ENCODE measurements around the gene LYRM1. TPM values are rescaled to one million over a fixed set of nuclear protein-coding genes. Genes with fewer than 3 reads are reported as not detected.

Gene LYRM1
- total and polyA plus RNA-seq, 4 donors: 27.8 to 50.5 (median 31.1) TPM

- H3K4me3 ChIP-seq: no peak overlapping the region
- peaks cover 5 to 47% (median 17%) of the 10 kb centered on the region in 5 donors for H3K4me1 ChIP-seq (ENCODE audit: control insufficient read depth in 5 of 5, insufficient read depth in 5 of 5, low read length in 5 of 5)
- no peaks in the 10 kb centered on the region for H3K9me3 ChIP-seq (ENCODE audit: control insufficient read depth in 4 of 4, insufficient read depth in 3 of 4, low read length in 3 of 4)
- no peak for TF ChIP-seq CTCF (IDR thresholded peaks at IDR 0.05; ENCODE audit: control extremely low read depth, extremely low read depth)
- H3K9ac ChIP-seq (ENCODE audit: insufficient read depth in 1 of 2, low read length in 2 of 2): no peak overlapping the region
- H3K27ac ChIP-seq (ENCODE audit: low read depth in 1 of 2, low read length in 1 of 2): peak overlapping the region; percentile 66 to 74
- no peaks in the 10 kb centered on the region for H3K36me3 ChIP-seq (ENCODE audit: control insufficient read depth in 4 of 4, insufficient read depth in 4 of 4, low read length in 4 of 4)
- DNase-seq (no peak), ATAC-seq (ENCODE audit: insufficient read depth, low FRiP score) (no peak)
- WGBS, 2 donors: 22 to 33% methylated on average over 5 of the region's 5 CpGs
- no peaks in the 10 kb centered on the region for H3K27me3 ChIP-seq (ENCODE audit: control insufficient read depth in 3 of 3, insufficient read depth in 3 of 3, low read length in 2 of 3)
Observed at GRCh38 chr16:20903899-20904506, 3.4 kb downstream of the LYRM1 start.

DNA sequence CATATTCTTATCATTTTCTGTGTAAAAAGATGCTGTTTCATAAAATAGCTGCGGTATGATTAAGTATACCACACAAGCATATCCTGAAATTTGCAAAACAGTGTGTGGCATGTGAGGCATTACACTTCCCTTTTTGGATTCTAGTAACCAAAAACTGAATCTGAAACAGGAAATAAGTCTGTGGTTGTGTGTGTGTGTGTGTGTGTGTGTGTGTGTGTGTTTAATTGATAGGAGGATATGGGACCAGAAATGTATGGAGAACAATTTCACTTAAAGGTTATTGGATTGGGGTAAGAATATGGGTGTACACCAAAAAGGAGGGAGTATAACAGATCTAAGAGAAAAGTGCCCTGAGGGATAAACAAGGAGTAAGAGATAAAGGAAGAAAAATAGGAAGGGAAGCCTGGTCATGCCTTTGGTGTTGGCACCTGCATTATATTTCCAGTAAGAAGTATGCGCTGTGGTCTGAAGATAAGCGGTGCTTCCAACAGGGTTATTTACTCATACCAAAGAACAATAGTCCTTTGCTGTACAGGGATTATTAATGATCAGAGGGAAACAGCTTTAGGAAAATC, 4.0 kb downstream of the LYRM1 start:
- H3K9ac ChIP-seq (ENCODE audit: insufficient read depth in 1 of 2, low read length in 2 of 2): no peak overlapping the region
- no peak for TF ChIP-seq CTCF (IDR thresholded peaks at IDR 0.05; ENCODE audit: control extremely low read depth, extremely low read depth)
- WGBS, 2 donors: 6 to 21% methylated on average over 3 of the region's 3 CpGs
- no peak for ATAC-seq (ENCODE audit: insufficient read depth, low FRiP score)
- H3K36me3 ChIP-seq (ENCODE audit: control insufficient read depth in 4 of 4, insufficient read depth in 4 of 4, low read length in 4 of 4): no peaks in the 10 kb centered on the region
- no peaks in the 10 kb centered on the region for H3K9me3 ChIP-seq (ENCODE audit: control insufficient read depth in 4 of 4, insufficient read depth in 3 of 4, low read length in 3 of 4)
- H3K4me3 ChIP-seq: no peak overlapping the region
- no peaks in the 10 kb centered on the region for H3K27me3 ChIP-seq (ENCODE audit: control insufficient read depth in 3 of 3, insufficient read depth in 3 of 3, low read length in 2 of 3)
- peak overlapping the region in 1 of 2 donors; percentile 66 for H3K27ac ChIP-seq (ENCODE audit: low read depth in 1 of 2, low read length in 1 of 2)
- peak in 2 of 3 donors; percentile 34 to 41 for DNase-seq
- peaks cover 5 to 47% (median 17%) of the 10 kb centered on the region in 5 donors for H3K4me1 ChIP-seq (ENCODE audit: control insufficient read depth in 5 of 5, insufficient read depth in 5 of 5, low read length in 5 of 5)

- no peak for DNase-seq
- Histone ChIP-seq H3K9ac (ENCODE audit: insufficient read depth in 1 of 2, low read length in 2 of 2) (no peak overlapping the region), H3K4me3 (no peak overlapping the region), H3K36me3 (ENCODE audit: control insufficient read depth in 4 of 4, insufficient read depth in 4 of 4, low read length in 4 of 4) (no peaks in the 10 kb centered on the region), H3K27ac (ENCODE audit: low read depth in 1 of 2, low read length in 1 of 2) (peak overlapping the region; percentile 66 to 83), H3K4me1 (ENCODE audit: control insufficient read depth in 5 of 5, insufficient read depth in 5 of 5, low read length in 5 of 5) (peaks cover 5 to 50% (median 17%) of the 10 kb centered on the region in 5 donors), H3K9me3 (ENCODE audit: control insufficient read depth in 4 of 4, insufficient read depth in 3 of 4, low read length in 3 of 4) (no peaks in the 10 kb centered on the region), H3K27me3 (ENCODE audit: control insufficient read depth in 3 of 3, insufficient read depth in 3 of 3, low read length in 2 of 3) (no peaks in the 10 kb centered on the region)
- ATAC-seq (ENCODE audit: insufficient read depth, low FRiP score): no peak
- 62 to 72% methylated on average over 3 of the region's 3 CpGs for WGBS, 2 donors
- TF ChIP-seq CTCF (IDR thresholded peaks at IDR 0.05; ENCODE audit: control extremely low read depth, extremely low read depth): no peak
Observed at GRCh38 chr16:20905576-20905975, 5.0 kb downstream of the LYRM1 start.

All from lung (tissue), 12 donors.